ENCODE data around the gene ART1. TPM values are rescaled to one million over a fixed set of nuclear protein-coding genes. Genes with fewer than 3 reads are reported as not detected.

ART1 gene
- total RNA-seq, 1 experiment from 2014 or later: not detected

DNA sequence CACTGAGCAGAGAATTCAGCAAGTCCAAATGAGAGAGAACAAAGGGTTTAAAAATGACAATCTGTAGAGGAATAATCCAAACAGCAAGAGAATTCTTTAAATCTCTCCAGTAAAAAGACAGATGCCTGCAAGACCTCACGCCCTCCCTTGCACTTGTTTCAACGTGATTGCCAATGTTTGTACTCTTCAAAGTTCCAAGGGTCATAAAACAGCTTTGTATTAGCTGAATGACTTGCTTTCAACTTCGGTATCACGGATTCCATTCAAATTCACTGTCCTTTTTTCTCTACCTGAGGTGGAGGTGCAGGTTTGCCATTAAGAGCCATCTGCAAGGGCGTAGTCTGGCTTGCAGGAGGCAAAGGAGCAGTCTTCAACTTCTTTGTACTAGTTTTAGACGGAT is 67.3 kb downstream of the ART1 start:
- POLR2A ChIA-PET (ENCODE audit: unreplicated experiment): no interaction called here
- no peaks in the 10 kb centered on the region for H3K9me3 ChIP-seq (ENCODE audit: low read length)
- CTCF ChIA-PET: no interaction called here
- no peaks in the 10 kb centered on the region for H3K27me3 ChIP-seq (ENCODE audit: low read length)
- no peaks in the 10 kb centered on the region for H3K4me1 ChIP-seq (ENCODE audit: insufficient read depth, low read length)
- H3K27ac ChIP-seq (ENCODE audit: low read length): no peak overlapping the region
- no peak overlapping the region for H3K9ac ChIP-seq (ENCODE audit: low read length)
- no peak for ATAC-seq
- no peak overlapping the region for H2AFZ ChIP-seq (ENCODE audit: low read length)
- BruUV-seq (replicated peaks): no TSS peak
- intact Hi-C loops (cut with micrococcal nuclease): no loop called here
- TF ChIP-seq EZH2phosphoT487 (IDR thresholded peaks at IDR 0.05; ENCODE audit: borderline replicate concordance, low read length) (no peak), CTCF (conservative IDR thresholded peaks at IDR 0.05; ENCODE audit: low read depth, low read length) (no peak), EZH2 (IDR thresholded peaks at IDR 0.05; ENCODE audit: low read length, unreplicated experiment) (no peak)
- H3K36me3 ChIP-seq (ENCODE audit: low read depth, low read length): peaks cover 55% of the 10 kb centered on the region
- H3K79me2 ChIP-seq (ENCODE audit: low read length): no peaks in the 10 kb centered on the region
- H3K4me2 ChIP-seq (ENCODE audit: low read length): no peak overlapping the region
- no peaks in the 10 kb centered on the region for H3K9me2 ChIP-seq (replicated peaks; ENCODE audit: low read length)
- DNase-seq: no peak
- no peaks in the 10 kb centered on the region for H4K20me1 ChIP-seq (ENCODE audit: low read length)
- no peaks in the 10 kb centered on the region for H3F3A ChIP-seq (ENCODE audit: low read length, unreplicated experiment)
- H3K4me3 ChIP-seq (ENCODE audit: low read length): no peak overlapping the region

Other genes starting within 250 kb of the ART1 start
- gene ART5, start 3.1 kb upstream of the ART1 start, total RNA-seq (2014; rRNA removed): not detected in 2 replicates
- 0.36 and 0.40 TPM in 2 replicates for gene CHRNA10, start 26.3 kb downstream of the ART1 start, total RNA-seq (2014; rRNA removed)
- gene NUP98, start 152.4 kb downstream of the ART1 start, total RNA-seq (2014; rRNA removed): 128 and 136 TPM in 2 replicates
- 21.7 and 25.9 TPM in 2 replicates for gene PGAP2, start 163.4 kb downstream of the ART1 start, total RNA-seq (2014; rRNA removed)
- gene RHOG, start 195.8 kb downstream of the ART1 start, total RNA-seq (2014; rRNA removed): 31.2 and 33.5 TPM in 2 replicates
- 22.8 and 31.9 TPM in 2 replicates for gene STIM1, start 210.5 kb downstream of the ART1 start, total RNA-seq (2014; rRNA removed)

All from PC-3 (cell line).